Measurements from ENCODE around the gene H1-8. TPM values are rescaled to one million over a fixed set of nuclear protein-coding genes. Genes with fewer than 3 reads are reported as not detected.

H1-8 gene
- total and polyA plus RNA-seq, 9 donors = 0.27 TPM; not detected in 8

DNA sequence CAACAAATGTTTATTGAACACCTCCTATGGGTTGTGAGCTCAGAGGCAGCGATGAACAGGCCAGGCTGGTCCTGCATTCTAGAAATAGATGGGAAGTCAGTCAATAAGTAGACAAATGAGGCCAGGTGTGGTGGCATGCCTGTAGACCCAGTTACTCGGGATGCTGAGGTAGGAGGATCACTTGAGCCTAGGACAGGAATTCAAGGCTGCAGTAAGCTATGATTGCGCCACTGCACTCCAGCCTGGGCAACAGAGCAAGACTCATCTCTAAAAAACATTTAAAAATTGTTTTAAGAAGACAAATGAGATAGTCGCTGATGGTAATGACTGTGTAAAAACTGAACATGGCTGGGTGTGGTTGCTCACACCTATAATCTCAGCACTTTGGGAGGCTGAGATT is 18.9 kb upstream of the H1-8 start:
- H3K4me1 ChIP-seq (ENCODE audit: insufficient read depth) = no peaks in the 10 kb centered on the region
- no peak overlapping the region for H3K4me3 ChIP-seq
- no peak for DNase-seq
- 87 to 89% (median 89%) methylated on average over 4 of the region's 4 CpGs for WGBS, 3 donors
- no peak overlapping the region for H3K27ac ChIP-seq
- no peaks in the 10 kb centered on the region for H3K27me3 ChIP-seq
- intact Hi-C loops (cut with DNase I) = no loop called here
- no peaks in the 10 kb centered on the region for H3K9me3 ChIP-seq
- no peak for TF ChIP-seq CTCF (IDR thresholded peaks at IDR 0.05)
- no peak for TF ChIP-seq EP300 (IDR thresholded peaks at IDR 0.05)
- no peak for TF ChIP-seq POLR2A (IDR thresholded peaks at IDR 0.05)
- no peaks in the 10 kb centered on the region for H3K36me3 ChIP-seq

DNA sequence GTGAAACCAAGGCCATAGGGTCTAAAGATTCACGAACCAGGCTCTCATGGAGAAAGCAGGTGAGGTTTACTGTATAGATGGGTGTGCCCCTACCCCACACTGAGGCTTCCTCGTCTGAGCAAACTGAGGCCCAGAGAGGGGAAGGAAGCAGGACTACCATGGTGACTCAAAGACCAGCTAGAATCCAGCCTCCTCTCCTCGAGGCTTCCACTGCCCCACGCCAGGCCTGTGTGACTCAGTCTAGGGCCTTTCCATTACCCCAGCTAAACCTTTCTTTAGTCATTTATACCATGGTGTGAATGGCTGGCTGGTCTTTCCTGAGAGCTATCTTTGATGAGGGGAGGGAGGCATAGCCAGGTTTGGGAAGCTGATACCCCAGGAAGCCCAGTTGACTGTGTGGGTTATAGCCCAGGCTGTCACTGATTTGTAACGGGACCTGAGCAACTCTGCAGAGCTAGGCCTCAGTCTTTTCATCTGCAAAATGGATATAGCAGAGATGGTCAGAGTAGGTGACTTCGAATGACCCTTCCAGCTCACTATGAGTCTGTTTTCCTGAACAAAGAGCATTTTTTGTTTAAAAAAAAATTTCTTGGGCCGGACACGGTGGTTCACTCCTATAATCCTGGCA is 17.5 kb upstream of the H1-8 start:
- intact Hi-C loops (cut with DNase I) = no loop called here
- no peak overlapping the region for H3K4me3 ChIP-seq
- TF ChIP-seq CTCF (IDR thresholded peaks at IDR 0.05) (no peak), POLR2A (IDR thresholded peaks at IDR 0.05) (no peak), EP300 (IDR thresholded peaks at IDR 0.05) (no peak)
- no peaks in the 10 kb centered on the region for H3K9me3 ChIP-seq
- H3K4me1 ChIP-seq (ENCODE audit: insufficient read depth) = peaks cover 3% of the 10 kb centered on the region
- H3K27me3 ChIP-seq = no peaks in the 10 kb centered on the region
- H3K36me3 ChIP-seq = no peaks in the 10 kb centered on the region
- no peak for DNase-seq
- H3K27ac ChIP-seq = no peak overlapping the region
- 77 to 80% (median 78%) methylated on average over 8 of the region's 8 CpGs for WGBS, 3 donors

- WGBS, 3 donors = 78 to 82% (median 81%) methylated on average over 12 of the region's 12 CpGs
- intact Hi-C loops (cut with DNase I) = no loop called here
- no peaks in the 10 kb centered on the region for H3K36me3 ChIP-seq
- no peak overlapping the region for H3K4me3 ChIP-seq
- H3K9me3 ChIP-seq = no peaks in the 10 kb centered on the region
- H3K27ac ChIP-seq = no peak overlapping the region
- peaks cover 6% of the 10 kb centered on the region for H3K4me1 ChIP-seq (ENCODE audit: insufficient read depth)
- H3K27me3 ChIP-seq = no peaks in the 10 kb centered on the region
- TF ChIP-seq CTCF (IDR thresholded peaks at IDR 0.05) = no peak
- no peak for TF ChIP-seq POLR2A (IDR thresholded peaks at IDR 0.05)
- no peak for TF ChIP-seq EP300 (IDR thresholded peaks at IDR 0.05)
- no peak for DNase-seq
Observed at GRCh38 chr3:129526121-129526900, 16.7 kb upstream of the H1-8 start.

GRCh38 chr3:129527262-129527661 is 15.7 kb upstream of the H1-8 start:
- WGBS, 3 donors = 92 to 95% (median 93%) methylated on average over 11 of the region's 11 CpGs
- no peak for TF ChIP-seq CTCF (IDR thresholded peaks at IDR 0.05)
- TF ChIP-seq POLR2A (IDR thresholded peaks at IDR 0.05) = no peak
- no peak for TF ChIP-seq EP300 (IDR thresholded peaks at IDR 0.05)
- intact Hi-C loops (cut with DNase I) = no loop called here

More at GRCh38 chr3:129527262-129527661, 15.7 kb upstream of the H1-8 start:
- no peaks in the 10 kb centered on the region for H3K36me3 ChIP-seq
- DNase-seq = no peak
- H3K4me3 ChIP-seq = no peak overlapping the region
- H3K27me3 ChIP-seq = no peaks in the 10 kb centered on the region
- H3K4me1 ChIP-seq (ENCODE audit: insufficient read depth) = peaks cover 6% of the 10 kb centered on the region
- H3K27ac ChIP-seq = no peak overlapping the region
- H3K9me3 ChIP-seq = no peaks in the 10 kb centered on the region
